HG03025 (cell line): ENCODE results near the gene DNMBP.
"Not testable (repeated sequence)": the region's sequence is repeated elsewhere in the genome, so short reads cannot be mapped to it uniquely, and the experiment has no call there.

Experiments
- ATAC-seq: cut with Tn5 transposase; IDR thresholded peaks from one replicate; pipeline ENCODE4 v1.9.1; 2021; ENCODE audit warnings: mild to moderate bottlenecking, moderate library complexity; ENCODE audit not compliant: unreplicated experiment, low FRiP score

The DNMBP gene

GRCh38 chr10:99844433-99844955 lies 165.3 kb downstream of the DNMBP start:
- ATAC-seq = no peak

DNA sequence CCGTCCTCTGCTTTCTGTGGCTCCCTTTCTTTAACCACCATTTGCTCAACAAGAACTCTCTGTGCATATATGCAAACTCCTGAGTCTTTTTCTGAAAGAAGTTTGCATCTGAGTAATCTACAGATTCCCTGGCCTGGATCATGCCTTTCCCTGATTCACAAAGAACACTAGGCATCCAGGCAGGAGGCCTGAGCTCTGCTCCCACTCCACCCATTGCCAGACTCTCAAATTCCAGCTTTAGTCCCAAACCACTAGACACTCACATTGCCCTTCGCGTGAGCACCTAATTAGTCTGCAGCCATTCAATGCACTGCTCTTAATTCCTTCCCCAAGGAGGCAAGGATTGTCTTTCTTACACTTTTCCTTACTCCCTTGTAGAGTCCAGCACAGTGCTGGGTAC lies 166.4 kb downstream of the DNMBP start:
- no peak for ATAC-seq

GRCh38 chr10:99841746-99842145 lies 168.0 kb downstream of the DNMBP start:
- ATAC-seq = no peak

GRCh38 chr10:99840859-99841258 lies 168.9 kb downstream of the DNMBP start:
- not testable (repeated sequence) for ATAC-seq

DNA sequence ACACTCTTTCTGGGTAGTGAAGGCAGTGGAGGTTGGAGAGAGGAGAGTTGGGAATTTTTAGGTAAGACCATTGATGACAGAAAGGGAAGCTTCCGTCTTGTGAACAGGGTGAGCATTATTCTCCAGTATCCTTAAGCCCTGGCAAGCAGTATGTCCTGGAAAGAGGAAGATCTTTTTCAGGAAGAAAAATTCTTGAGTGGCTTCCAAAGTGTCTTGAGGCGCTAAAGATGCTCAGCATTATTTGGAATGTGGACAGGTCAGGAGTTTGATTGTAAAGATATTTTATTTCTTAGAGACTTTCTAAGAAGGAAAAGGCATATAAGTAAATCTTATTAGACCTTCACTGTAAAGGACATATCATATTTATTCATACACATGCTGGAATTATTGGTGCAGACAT lies 173.0 kb downstream of the DNMBP start:
- ATAC-seq = no peak

GRCh38 chr10:99835947-99836346 lies 173.8 kb downstream of the DNMBP start:
- no peak for ATAC-seq

- no peak for ATAC-seq
Observed at GRCh38 chr10:99834410-99834809, 175.3 kb downstream of the DNMBP start.

DNA sequence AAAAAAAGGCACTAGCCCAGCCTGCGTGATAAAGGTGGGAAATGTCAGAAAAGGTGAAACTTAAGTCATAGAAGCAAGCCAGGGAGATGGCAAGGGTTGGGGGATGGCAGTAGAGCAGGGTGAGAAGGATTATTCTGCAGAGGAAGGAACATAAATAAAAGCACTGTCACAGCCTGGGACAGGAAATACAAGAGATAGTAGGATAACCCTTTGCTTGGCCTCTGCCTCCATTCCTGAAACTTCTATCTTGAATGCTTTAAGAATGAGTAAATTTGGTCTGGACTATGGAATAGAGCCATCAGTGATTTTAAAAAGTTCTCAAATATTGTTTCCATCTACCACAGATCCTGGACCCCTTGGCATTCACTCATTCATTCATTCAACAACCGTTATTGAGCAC lies 177.3 kb downstream of the DNMBP start:
- no peak for ATAC-seq

DNA sequence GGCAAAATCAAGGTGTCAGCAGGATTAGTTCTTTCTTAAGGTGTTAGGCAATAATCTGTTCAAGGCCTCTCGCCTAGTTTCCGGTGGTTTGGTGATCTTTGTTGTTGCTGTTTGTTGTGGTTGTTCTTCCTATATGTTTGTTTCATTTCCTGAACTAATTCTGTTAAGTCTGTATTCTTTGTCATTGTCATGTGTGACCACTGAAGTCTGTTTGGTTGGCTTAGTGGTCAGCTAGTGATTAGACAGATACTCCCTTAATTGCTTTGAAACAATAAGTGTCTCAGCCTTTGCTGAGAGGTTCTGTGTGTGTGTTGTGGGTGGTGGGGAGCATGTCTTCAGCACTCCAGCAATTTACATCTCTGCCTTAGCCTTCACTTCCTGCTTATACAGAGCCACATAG lies 181.3 kb downstream of the DNMBP start:
- no peak for ATAC-seq

DNA sequence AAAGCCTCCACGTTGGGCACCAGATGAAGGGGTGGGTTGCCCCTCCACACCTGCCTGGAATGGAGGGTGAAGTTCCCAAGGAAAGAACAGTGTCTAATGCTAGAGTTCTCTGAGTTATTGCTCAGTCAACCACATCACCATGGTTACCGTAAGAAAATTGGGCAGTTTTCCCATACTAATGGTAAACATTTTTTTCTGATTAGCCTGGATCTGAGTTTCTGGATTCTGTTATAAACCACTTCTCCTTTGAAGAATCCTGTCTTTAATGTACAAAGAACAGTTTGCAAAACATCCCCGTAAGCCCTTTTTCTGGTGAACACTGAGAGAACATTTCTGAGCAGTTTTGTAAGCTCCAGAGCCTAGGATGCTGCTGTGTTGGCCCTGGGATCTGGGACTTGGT lies 181.8 kb downstream of the DNMBP start:
- ATAC-seq = no peak
